Mesothelial cell of epicardium (in vitro differentiated cells): Measurements from ENCODE around the gene SLC35F6. TPM values are rescaled to one million over a fixed set of nuclear protein-coding genes. Genes with fewer than 3 reads are reported as not detected.

Source experiments
- DNase-seq, 2 experiments: peaks; one replicate each; pipeline ENCODE4 v3.0.0; 2021; ENCODE audit warnings: low spot score in 2 of 2; ENCODE audit not compliant: unreplicated experiment in 2 of 2
- H3K27ac Mint-ChIP-seq: 2 replicates; pipeline ENCODE4 v1.8.0; 2021; ENCODE audit warnings: mixed read lengths
- H3K27me3 Mint-ChIP-seq: 2 replicates; pipeline ENCODE4 v1.8.0; 2021; ENCODE audit warnings: low read depth, mixed read lengths
- H3K36me3 Mint-ChIP-seq: 2 replicates; pipeline ENCODE4 v1.8.0; 2021; ENCODE audit warnings: mixed read lengths
- H3K4me1 Mint-ChIP-seq: 2 replicates; pipeline ENCODE4 v1.8.0; 2021; ENCODE audit warnings: mixed read lengths
- H3K4me3 Mint-ChIP-seq: 2 replicates; pipeline ENCODE4 v1.8.0; 2021; ENCODE audit warnings: mild to moderate bottlenecking, moderate library complexity, mixed read lengths
- H3K9me3 Mint-ChIP-seq: 2 replicates; pipeline ENCODE4 v1.8.0; 2021; ENCODE audit warnings: mixed read lengths
- total RNA-seq: library from RNA; stranded (reverse); gene quantifications from 3 replicates; pipeline ENCODE4 v1.2.1, GENCODE V29; 2021
- TF ChIP-seq, protein P1 (sequence below): fragments of 200-600 bp; sonication (generic); IDR thresholded peaks from one replicate; pipeline ENCODE4 v1.5.0; 2021; ENCODE audit warnings: antibody characterized with exemption; ENCODE audit not compliant: unreplicated experiment

The SLC35F6 gene
- total RNA-seq, 1 donor from 2014 or later, result 26.0 TPM

DNA sequence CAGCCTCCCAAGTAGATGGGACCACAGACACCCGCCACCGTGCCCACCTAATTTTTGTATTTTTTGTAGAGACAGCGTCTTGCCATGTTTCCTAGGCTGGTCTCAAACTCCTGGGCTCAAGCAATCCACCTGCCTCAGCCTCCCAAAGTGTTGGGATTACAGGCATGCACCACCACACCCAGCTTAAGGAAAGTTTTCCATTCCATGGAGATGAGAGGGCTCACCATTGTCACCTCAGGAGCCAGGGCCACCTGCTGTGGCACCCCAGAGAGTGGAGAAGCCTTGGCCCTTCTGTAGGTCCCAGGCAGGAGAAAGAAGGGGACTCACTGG is 4.6 kb downstream of the SLC35F6 start:
- TF ChIP-seq, protein P1, sequence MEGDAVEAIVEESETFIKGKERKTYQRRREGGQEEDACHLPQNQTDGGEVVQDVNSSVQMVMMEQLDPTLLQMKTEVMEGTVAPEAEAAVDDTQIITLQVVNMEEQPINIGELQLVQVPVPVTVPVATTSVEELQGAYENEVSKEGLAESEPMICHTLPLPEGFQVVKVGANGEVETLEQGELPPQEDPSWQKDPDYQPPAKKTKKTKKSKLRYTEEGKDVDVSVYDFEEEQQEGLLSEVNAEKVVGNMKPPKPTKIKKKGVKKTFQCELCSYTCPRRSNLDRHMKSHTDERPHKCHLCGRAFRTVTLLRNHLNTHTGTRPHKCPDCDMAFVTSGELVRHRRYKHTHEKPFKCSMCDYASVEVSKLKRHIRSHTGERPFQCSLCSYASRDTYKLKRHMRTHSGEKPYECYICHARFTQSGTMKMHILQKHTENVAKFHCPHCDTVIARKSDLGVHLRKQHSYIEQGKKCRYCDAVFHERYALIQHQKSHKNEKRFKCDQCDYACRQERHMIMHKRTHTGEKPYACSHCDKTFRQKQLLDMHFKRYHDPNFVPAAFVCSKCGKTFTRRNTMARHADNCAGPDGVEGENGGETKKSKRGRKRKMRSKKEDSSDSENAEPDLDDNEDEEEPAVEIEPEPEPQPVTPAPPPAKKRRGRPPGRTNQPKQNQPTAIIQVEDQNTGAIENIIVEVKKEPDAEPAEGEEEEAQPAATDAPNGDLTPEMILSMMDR, result no peak
- Mint-ChIP-seq H3K4me1 (peaks cover 27% of the 10 kb centered on the region), H3K4me3 (no peak overlapping the region), H3K36me3 (no peaks in the 10 kb centered on the region), H3K27ac (no peak overlapping the region), H3K9me3 (no peaks in the 10 kb centered on the region), H3K27me3 (no peaks in the 10 kb centered on the region)
- DNase-seq, result no peak

DNA sequence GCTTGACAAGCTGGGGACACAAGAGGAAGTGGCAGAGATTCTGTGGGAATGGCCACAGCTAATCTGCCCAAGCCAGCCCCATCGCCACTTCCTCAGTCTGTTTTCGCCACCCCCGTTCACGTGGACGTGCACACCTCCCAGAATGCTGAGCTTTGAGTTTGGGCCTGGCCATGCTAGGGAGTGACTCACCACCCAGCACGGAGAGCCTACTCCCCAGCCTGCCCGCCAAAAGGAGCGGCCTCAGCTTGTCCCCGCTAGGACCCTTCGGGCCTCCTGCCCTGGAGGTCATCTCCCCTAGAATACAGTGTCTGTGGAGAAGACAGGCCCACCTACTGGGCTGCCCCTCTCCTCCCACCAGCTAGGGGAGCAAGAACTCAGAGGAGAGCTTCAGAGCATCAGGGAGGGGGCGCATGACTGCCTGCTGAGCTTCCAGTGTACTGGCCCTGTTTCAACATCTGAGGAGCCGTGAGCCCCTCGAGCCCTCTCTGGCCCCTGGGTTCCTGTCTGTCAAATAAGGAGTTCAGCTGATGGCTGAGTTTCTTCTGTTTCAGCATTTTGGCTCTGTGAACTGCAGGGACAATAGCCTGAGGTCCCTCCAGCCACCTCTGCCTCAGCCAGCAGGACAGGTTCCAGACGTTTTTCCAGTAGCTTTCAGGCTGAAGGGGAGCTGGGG is 5.1 kb downstream of the SLC35F6 start:
- H3K27ac Mint-ChIP-seq, result peak overlapping the region; percentile 61
- no peaks in the 10 kb centered on the region for H3K27me3 Mint-ChIP-seq
- no peak for DNase-seq
- H3K4me3 Mint-ChIP-seq, result no peak overlapping the region
- no peaks in the 10 kb centered on the region for H3K9me3 Mint-ChIP-seq
- no peaks in the 10 kb centered on the region for H3K36me3 Mint-ChIP-seq
- TF ChIP-seq, protein P1, result no peak
- H3K4me1 Mint-ChIP-seq, result peaks cover 27% of the 10 kb centered on the region

DNA sequence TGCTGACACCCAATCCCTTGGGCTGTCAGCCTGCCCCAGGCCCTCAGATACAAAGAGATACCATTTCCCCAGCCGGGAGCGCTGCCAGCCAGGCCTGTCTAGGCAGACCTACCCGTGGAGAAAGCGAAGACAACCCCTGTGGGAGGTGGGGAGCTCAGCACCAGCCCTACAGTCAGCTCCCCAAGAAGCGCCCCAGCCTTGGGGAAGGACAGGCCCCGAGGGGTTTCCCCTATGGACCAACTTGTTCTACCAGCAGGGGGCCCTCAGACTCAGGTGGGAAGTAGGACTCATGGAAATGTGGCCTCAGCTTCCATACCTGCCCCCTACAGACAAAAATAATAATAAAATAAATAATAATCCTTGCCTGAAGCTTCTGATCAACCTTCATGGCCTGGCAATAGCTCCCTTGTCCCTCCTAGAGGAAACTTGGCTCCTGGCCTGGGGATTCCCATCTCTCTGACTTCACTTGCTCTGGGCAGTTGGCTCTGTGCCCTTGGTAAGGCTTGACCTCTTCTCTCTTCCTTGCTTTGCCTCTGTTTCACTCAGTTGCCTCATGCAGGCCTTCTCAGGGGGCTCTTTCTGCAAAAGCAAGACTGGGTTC is 7.0 kb downstream of the SLC35F6 start:
- Mint-ChIP-seq H3K4me3 (no peak overlapping the region), H3K27ac (no peak overlapping the region), H3K9me3 (no peaks in the 10 kb centered on the region), H3K36me3 (peaks cover under 1% of the 10 kb centered on the region), H3K4me1 (peaks cover 12% of the 10 kb centered on the region), H3K27me3 (no peaks in the 10 kb centered on the region)
- TF ChIP-seq, protein P1, result peak; percentile 34
- DNase-seq, result no peak

DNA sequence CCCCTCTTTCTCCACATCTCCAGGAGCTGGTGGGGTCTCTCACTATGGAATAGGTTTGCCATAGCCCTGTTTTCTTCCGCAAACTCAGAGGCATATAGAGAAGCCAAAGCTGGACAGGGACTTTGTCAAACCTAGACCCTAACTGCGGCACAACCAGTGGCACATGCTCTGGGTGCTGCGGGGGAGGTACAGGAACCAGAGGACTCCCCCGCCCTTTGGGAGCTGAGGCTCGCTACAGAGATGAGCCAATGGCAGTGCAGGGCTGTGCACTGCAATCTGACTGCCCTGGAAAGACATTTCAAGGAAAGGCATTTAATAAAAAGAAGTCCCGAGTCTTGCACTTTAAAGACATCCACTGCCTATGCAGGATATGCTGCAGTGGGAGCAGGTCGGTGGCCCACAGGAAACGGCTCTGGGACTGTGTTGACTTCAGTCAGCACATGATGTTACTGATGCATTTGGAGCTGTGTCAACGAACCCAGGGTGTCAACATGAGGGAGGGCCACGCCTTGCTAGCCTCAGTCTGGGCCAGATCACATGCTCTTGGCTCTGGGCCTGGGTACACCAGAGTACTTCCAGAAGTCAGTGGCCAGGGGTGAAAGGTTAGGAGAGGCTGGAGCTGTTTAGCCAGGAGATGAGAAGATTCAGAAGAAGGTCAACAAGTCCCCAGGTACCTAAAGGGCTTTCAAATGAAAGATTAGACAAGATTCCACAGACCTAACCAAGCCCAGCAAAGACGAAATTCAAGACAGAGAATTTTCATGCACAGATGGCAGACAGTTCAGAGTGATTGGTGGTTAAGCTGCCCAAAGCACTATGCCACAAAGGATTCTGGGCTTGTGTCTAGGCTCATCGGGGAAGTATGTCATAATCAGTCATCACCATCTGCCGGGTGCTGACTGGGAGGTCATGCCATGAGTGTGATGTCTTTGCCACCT is 8.2 kb downstream of the SLC35F6 start:
- no peaks in the 10 kb centered on the region for H3K9me3 Mint-ChIP-seq
- H3K27ac Mint-ChIP-seq, result peak overlapping the region; percentile 23
- TF ChIP-seq, protein P1, result no peak
- H3K27me3 Mint-ChIP-seq, result no peaks in the 10 kb centered on the region
- no peak for DNase-seq
- peaks cover 6% of the 10 kb centered on the region for H3K36me3 Mint-ChIP-seq
- peaks cover 12% of the 10 kb centered on the region for H3K4me1 Mint-ChIP-seq
- no peak overlapping the region for H3K4me3 Mint-ChIP-seq

DNA sequence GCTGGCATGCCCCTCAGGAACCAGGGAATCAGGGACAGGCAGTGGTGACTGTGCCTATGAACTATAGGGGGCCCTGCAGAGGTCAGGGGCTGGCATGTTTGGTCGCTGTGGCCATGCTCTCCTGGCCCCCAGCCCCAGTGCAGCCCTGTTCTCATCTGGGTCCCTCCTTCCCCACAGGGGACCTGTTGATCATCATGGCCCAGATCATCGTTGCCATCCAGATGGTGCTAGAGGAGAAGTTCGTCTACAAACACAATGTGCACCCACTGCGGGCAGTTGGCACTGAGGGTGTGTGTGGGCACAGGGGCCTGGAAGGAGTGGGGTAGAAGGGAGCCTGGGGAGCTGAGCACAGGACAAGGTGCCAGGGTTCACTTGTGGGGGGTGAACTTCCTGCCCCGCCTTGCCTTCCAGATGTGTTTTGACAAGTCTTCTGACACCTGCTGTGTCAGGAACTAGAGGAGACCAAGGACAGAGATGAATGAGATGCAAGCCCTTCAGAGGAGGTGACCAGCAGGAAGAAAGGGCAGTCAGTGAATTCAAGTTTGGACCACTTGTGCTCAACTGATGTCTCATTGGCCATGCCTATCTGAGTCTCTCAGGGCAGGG is 12.2 kb downstream of the SLC35F6 start:
- TF ChIP-seq, protein P1, result no peak
- Mint-ChIP-seq H3K9me3 (no peaks in the 10 kb centered on the region), H3K4me1 (peaks cover 4% of the 10 kb centered on the region), H3K27ac (no peak overlapping the region), H3K36me3 (peaks cover 22% of the 10 kb centered on the region), H3K27me3 (no peaks in the 10 kb centered on the region), H3K4me3 (no peak overlapping the region)
- DNase-seq, result no peak
